GM18909 (cell line): ENCODE measurements around the gene CTTNBP2.

ENCODE experiments used
- ATAC-seq: cut with Tn5 transposase; IDR thresholded peaks from one replicate; pipeline ENCODE4 v1.9.1; 2021; ENCODE audit warnings: mild to moderate bottlenecking; ENCODE audit not compliant: unreplicated experiment, poor library complexity

CTTNBP2 gene

GRCh38 chr7:117666031-117666430, 207.2 kb downstream of the CTTNBP2 start:
- no peak for ATAC-seq

- no peak for ATAC-seq
Measured at GRCh38 chr7:117665368-117665767, 207.9 kb downstream of the CTTNBP2 start.

- no peak for ATAC-seq
Measured at GRCh38 chr7:117664047-117664446, 209.2 kb downstream of the CTTNBP2 start.

- no peak for ATAC-seq
Measured at GRCh38 chr7:117661328-117661727, 211.9 kb downstream of the CTTNBP2 start.
